H1 (cell line): ENCODE data around the gene DCTN2. TPM values are rescaled to one million over a fixed set of nuclear protein-coding genes. Genes with fewer than 3 reads are reported as not detected.

Experiments
- CTCF ChIA-PET: fragments of 300-600 bp; sonication (Branson Sonifier 250); formaldehyde crosslinking; loops from one replicate; lab custom pipeline; 2021; ENCODE audit not compliant: partially characterized antibody; lab: Charles Lee
- POLR2A ChIA-PET: fragments of 300-600 bp; sonication (Branson Sonifier 250); formaldehyde crosslinking; loops from one replicate; lab custom pipeline; 2021; ENCODE audit warnings: inconsistent platforms; ENCODE audit not compliant: partially characterized antibody; lab: Charles Lee
- DNase-seq, 2 experiments: peaks; one replicate each; pipeline versions ENCODE4 v3.0.0 to v3.0.0-alpha.2; 2010 to 2022; ENCODE audit warnings: low spot score in 2 of 2, low read depth in 1 of 2, mixed read lengths in 1 of 2
- FAIRE-seq: peaks from 2 replicates; lab custom pipeline; 2011; peaks lifted over from hg19 to GRCh38; lab: Jason Lieb, UNC
- H2AFZ ChIP-seq: 2 replicates; pipeline ENCODE4 v1.8.1; 2012; ENCODE audit warnings: low read length, inconsistent platforms
- H2AK5ac ChIP-seq: 2 replicates; pipeline ENCODE4 v1.6.1; 2013; ENCODE audit warnings: low read depth, low read length
- H2BK120ac ChIP-seq: replicated peaks from 2 replicates; pipeline ENCODE3; 2013; ENCODE audit warnings: low read depth, low read length, inconsistent platforms
- H2BK12ac ChIP-seq: 2 replicates; pipeline ENCODE4 v1.6.1; 2013; ENCODE audit warnings: low read depth, low read length
- H2BK15ac ChIP-seq: 2 replicates; pipeline ENCODE4 v1.6.1; 2013; ENCODE audit warnings: low read length
- H2BK20ac ChIP-seq: 2 replicates; pipeline ENCODE4 v1.6.1; 2013; ENCODE audit warnings: low read length
- H2BK5ac ChIP-seq: 2 replicates; pipeline ENCODE4 v1.6.1; 2013; ENCODE audit warnings: low read depth, low read length
- H3K14ac ChIP-seq: 2 replicates; pipeline ENCODE4 v1.6.1; 2013; ENCODE audit warnings: inconsistent platforms; ENCODE audit not compliant: insufficient read length
- H3K18ac ChIP-seq: 2 replicates; pipeline ENCODE4 v1.6.1; 2013; ENCODE audit warnings: low read length; ENCODE audit errors: extremely low read depth
- H3K23ac ChIP-seq: 2 replicates; pipeline ENCODE4 v1.6.1; 2013; ENCODE audit warnings: inconsistent platforms; ENCODE audit not compliant: insufficient read length
- H3K23me2 ChIP-seq: 2 replicates; pipeline ENCODE4 v1.6.1; 2013; ENCODE audit warnings: low read depth, low read length
- H3K27ac ChIP-seq: 2 replicates; pipeline ENCODE4 v1.6.1; 2011; ENCODE audit warnings: low read depth, low read length, inconsistent platforms
- H3K27me3 ChIP-seq, 4 experiments: replicated peaks in 1 of 4; 1 replicate in 1 of 4; 2 replicates in 3 of 4; pipeline versions ENCODE4 v1.6.1 to v1.8.1; 2011 to 2013; ENCODE audit warnings: low read length in 3 of 4, mild to moderate bottlenecking in 3 of 4, inconsistent platforms in 2 of 4, mixed read lengths in 2 of 4, moderate library complexity in 1 of 4; ENCODE audit not compliant: control insufficient read depth in 3 of 4, insufficient read depth in 3 of 4; ENCODE audit errors: extremely low read depth in 1 of 4
- H3K36me3 ChIP-seq, 4 experiments: 2 replicates each; pipeline versions ENCODE4 v1.6.1 to v1.8.1; 2011 to 2013; ENCODE audit warnings: mild to moderate bottlenecking in 4 of 4, low read length in 3 of 4, moderate library complexity in 2 of 4, control low read depth in 1 of 4, inconsistent platforms in 1 of 4; ENCODE audit not compliant: insufficient read depth in 4 of 4, control insufficient read depth in 2 of 4
- H3K4ac ChIP-seq: replicated peaks from 2 replicates; pipeline ENCODE3; 2013; ENCODE audit warnings: low read length, low read depth, mixed read lengths, inconsistent platforms; ENCODE audit not compliant: insufficient read length
- H3K4me1 ChIP-seq, 4 experiments: replicated peaks in 1 of 4; 1 replicate in 1 of 4; 2 replicates in 3 of 4; pipeline versions ENCODE4 v1.6.1 to v1.8.1; 2011 to 2013; ENCODE audit warnings: low read length in 3 of 4, inconsistent platforms in 2 of 4, mixed read lengths in 1 of 4; ENCODE audit not compliant: insufficient read depth in 4 of 4, control insufficient read depth in 3 of 4
- H3K4me2 ChIP-seq, 2 experiments: 2 replicates each; pipeline versions ENCODE4 v1.6.1 to v1.8.1; 2011 to 2013; ENCODE audit warnings: low read depth in 2 of 2, low read length in 2 of 2, control low read depth in 1 of 2, inconsistent platforms in 1 of 2, mild to moderate bottlenecking in 1 of 2; ENCODE audit not compliant: insufficient read depth in 1 of 2
- H3K4me3 ChIP-seq, 4 experiments: fragments of 200-600, 300-600 bp in 1 of 4; sonication (generic), shearing (Covaris generic), sonication (Bioruptor Twin) in 1 of 4; 2 replicates each; pipeline versions ENCODE4 v1.5.1 to v1.8.1; 2011 to 2016; ENCODE audit warnings: low read length in 4 of 4, low read depth in 3 of 4, control low read depth in 2 of 4, inconsistent platforms in 2 of 4, mild to moderate bottlenecking in 2 of 4, mixed read lengths in 1 of 4, moderate library complexity in 1 of 4; ENCODE audit not compliant: insufficient read depth in 2 of 4; ENCODE audit errors: extremely low read depth in 1 of 4
- H3K56ac ChIP-seq: replicated peaks from 2 replicates; pipeline ENCODE3; 2013; ENCODE audit warnings: low read depth, mild to moderate bottlenecking, mixed read lengths, low read length, inconsistent platforms; ENCODE audit not compliant: insufficient read length
- H3K79me1 ChIP-seq: 2 replicates; pipeline ENCODE4 v1.6.1; 2013; ENCODE audit warnings: low read depth, low read length, control low read depth
- H3K79me2 ChIP-seq, 2 experiments: 2 replicates each; pipeline versions ENCODE4 v1.6.1 to v1.8.1; 2012 to 2013; ENCODE audit warnings: low read length in 2 of 2, mild to moderate bottlenecking in 2 of 2, inconsistent platforms in 1 of 2; ENCODE audit not compliant: insufficient read depth in 2 of 2, control insufficient read depth in 1 of 2
- H3K9ac ChIP-seq, 4 experiments: replicated peaks in 1 of 4; 1 replicate in 1 of 4; 2 replicates in 3 of 4; pipeline versions ENCODE4 v1.6.1 to v1.8.1; 2011 to 2013; ENCODE audit warnings: low read depth in 3 of 4, low read length in 3 of 4, control low read depth in 2 of 4, mild to moderate bottlenecking in 2 of 4, moderate library complexity in 2 of 4, inconsistent platforms in 1 of 4; ENCODE audit errors: extremely low read depth in 1 of 4
- H3K9me3 ChIP-seq, 2 experiments: 2 replicates each; pipeline versions ENCODE4 v1.6.1 to v1.8.1; 2012 to 2013; ENCODE audit warnings: mild to moderate bottlenecking in 2 of 2, moderate library complexity in 2 of 2, control low read depth in 1 of 2, inconsistent platforms in 1 of 2, low read depth in 1 of 2, low read length in 1 of 2, mixed read lengths in 1 of 2; ENCODE audit not compliant: insufficient read depth in 2 of 2
- H4K20me1 ChIP-seq, 2 experiments: replicated peaks in 1 of 2; 2 replicates each; pipeline versions ENCODE3 to v1.8.1; 2011 to 2013; ENCODE audit warnings: inconsistent platforms in 2 of 2, low read length in 2 of 2, mild to moderate bottlenecking in 1 of 2; ENCODE audit not compliant: insufficient read depth in 2 of 2, control insufficient read depth in 1 of 2
- H4K5ac ChIP-seq: 2 replicates; pipeline ENCODE4 v1.6.1; 2013; ENCODE audit warnings: low read length, low read depth, mixed read lengths, inconsistent platforms; ENCODE audit not compliant: insufficient read length
- H4K8ac ChIP-seq: 2 replicates; pipeline ENCODE4 v1.8.0; 2013; ENCODE audit warnings: mild to moderate bottlenecking, moderate library complexity, low read length, inconsistent platforms; ENCODE audit not compliant: insufficient read depth; ENCODE audit errors: extremely low read depth
- H4K91ac ChIP-seq: replicated peaks from 2 replicates; pipeline ENCODE3; 2013; ENCODE audit warnings: low read length, mixed read lengths, inconsistent platforms; ENCODE audit not compliant: insufficient read length
- BACH1 ChIP-seq: IDR thresholded peaks from 2 replicates; pipeline ENCODE4 v1.6.1; 2012; ENCODE audit warnings: low read length, improper control_type of control experiment
- HDAC6 ChIP-seq: IDR thresholded peaks from one replicate; pipeline ENCODE4 v1.7.1; 2012; ENCODE audit warnings: low read depth, mild to moderate bottlenecking, inconsistent platforms, low read length, moderate library complexity
- TAF1 ChIP-seq: IDR thresholded peaks from 2 replicates; pipeline ENCODE4 v1.6.1; 2011; ENCODE audit warnings: mild to moderate bottlenecking, low read depth, low read length
- WGBS, 2 experiments: shearing (Covaris generic) in 1 of 2; methylation state at CpG; one replicate each; pipeline versions ENCODE4 v1.1.6 to v1.1.7; 2013 to 2015; ENCODE audit warnings: low lambda C conversion rate in 2 of 2, mixed read lengths in 2 of 2, inconsistent platforms in 1 of 2, low coverage in 1 of 2, missing lambda C conversion rate in 1 of 2; ENCODE audit not compliant: insufficient replicate concordance in 2 of 2, insufficient coverage in 1 of 2, insufficient read length in 1 of 2; ENCODE audit errors: extremely low coverage in 1 of 2, missing lambda C conversion rate in 1 of 2; 5-methylcytosine and 5-hydroxymethylcytosine counted together
- polyA plus RNA-seq, 7 experiments: library from polyadenylated mRNA; depleted of rRNA in 3 of 7; stranded (reverse) in 5 of 7; unstranded in 2 of 7; fragments of >200 nt in 5 of 7; fragments of 200-250 nt in 2 of 7; gene quantifications; 1 replicate in 5 of 7; 2 replicates in 1 of 7; 4 replicates in 1 of 7; pipeline versions ENCODE4 v1.2.1 to v1.2.3, GENCODE V29; 2011 to 2013; ENCODE audit warnings: missing spikeins in 2 of 7, mixed read lengths in 2 of 7
- total RNA-seq: library from RNA; stranded (reverse); fragmentation: NEBNext Ultra II Directional; extraction: Animal tissue kit (Norgen Biotek cat#: 25700); gene quantifications from 2 replicates; pipeline ENCODE4 v1.2.1, GENCODE V29; 2021
- TF ChIP-seq, protein P1 (sequence below), 3 experiments: IDR thresholded peaks; 1 replicate in 2 of 3; 2 replicates in 1 of 3; pipeline versions ENCODE4 v1.5.1 to v1.6.1; 2011; ENCODE audit warnings: low read length in 3 of 3, mild to moderate bottlenecking in 3 of 3, inconsistent platforms in 2 of 3, low read depth in 1 of 3, moderate library complexity in 1 of 3; ENCODE audit not compliant: insufficient read depth in 1 of 3; ENCODE audit errors: control extremely low read depth in 1 of 3
- TF ChIP-seq, protein P2 (sequence below): IDR thresholded peaks from 2 replicates; pipeline ENCODE4 v1.6.1; 2012; ENCODE audit warnings: low read length, inconsistent platforms

Gene DCTN2
- total and polyA plus RNA-seq, 2 of the 8 experiments (the other 6 are each of a cell fraction or from before 2014, with no cell fraction given) = 90.3 to 91.9 TPM

GRCh38 chr12:57590864-57591781, 44.1 kb upstream of the DCTN2 start, which contains the start of gene PIP4K2C:
PIP4K2C (plus strand) TSS chr12:57591192; CDS start chr12:57591290, 98 bp downstream.
- H4K91ac ChIP-seq = no peak within 1 kb of the TSS
- H3K9me3 ChIP-seq = no peaks in the 10 kb centered on the region
- peak within 1 kb of the TSS; percentile 61 to 77 (median 69) for H3K9ac ChIP-seq
- 2% methylated on average over 69 of the region's 69 CpGs; no CpG with 5 or more reads in 1 of the 2 experiments for WGBS, 2 experiments
- H2BK20ac ChIP-seq = no peak within 1 kb of the TSS
- H3K56ac ChIP-seq = peak within 1 kb of the TSS; percentile 75
- no peak for FAIRE-seq
- H4K5ac ChIP-seq = peak within 1 kb of the TSS; percentile 28
- peaks cover 2 to 4% of the 10 kb centered on the region in 2 experiments for H4K20me1 ChIP-seq
- 0 out of 2 replicates have a peak, but pooled peaks cover 3% of the 10 kb centered on the region for H3K79me1 ChIP-seq
- H3K18ac ChIP-seq = peak within 1 kb of the TSS; percentile 75
- H3K27ac ChIP-seq = peak within 1 kb of the TSS; percentile 26; the same call in 1 of the 2 replicates
- no peak within 1 kb of the TSS for H2BK12ac ChIP-seq
- peaks cover 5 to 20% of the 10 kb centered on the region in 2 experiments; a peak in 3 of 4 replicates for H3K79me2 ChIP-seq
- peaks cover 2 to 7% (median 3%) of the 10 kb centered on the region in 4 experiments; a peak in 6 of 7 replicates for H3K4me1 ChIP-seq
- ChIA-PET CTCF (interaction anchor here (0.6 to 6.1 kb wide), 16 partner anchors 9 to 166 kb away, joined by 3 to 40 read pairs (median 4); partner anchors contain the start of genes B4GALNT1, DTX3 and OS9), POLR2A (interaction anchor here (0.5 to 6.2 kb wide), 15 partner anchors 9 to 145 kb away, joined by 3 to 60 read pairs (median 4); partner anchors contain the start of genes ARHGEF25, B4GALNT1, DDIT3 and DTX3)
- H3K4me3 ChIP-seq = peak within 1 kb of the TSS; percentile 72 to 95 (median 80)
- DNase-seq = peak; percentile 81 to 90
- H2AFZ ChIP-seq = peak within 1 kb of the TSS; percentile 66
- H2AK5ac ChIP-seq = no peak within 1 kb of the TSS
- peaks cover 0 to 8% (median 4%) of the 10 kb centered on the region in 4 experiments; a peak in 2 of 8 replicates for H3K36me3 ChIP-seq
- peak within 1 kb of the TSS; percentile 47 for H2BK120ac ChIP-seq
- peak within 1 kb of the TSS; percentile 81; the same call in 1 of the 2 replicates for H2BK5ac ChIP-seq
- H3K4ac ChIP-seq = no peak within 1 kb of the TSS
- H3K23ac ChIP-seq = no peak within 1 kb of the TSS
- no peak within 1 kb of the TSS for H3K14ac ChIP-seq
- H4K8ac ChIP-seq = peak within 1 kb of the TSS; percentile 94
- H3K27me3 ChIP-seq = no peaks in the 10 kb centered on the region
- peak within 1 kb of the TSS; percentile 83 for H3K4me2 ChIP-seq
- H2BK15ac ChIP-seq = no peak within 1 kb of the TSS
- H3K23me2 ChIP-seq = peaks cover 15% of the 10 kb centered on the region; the same call in 1 of the 2 replicates
- TF ChIP-seq BACH1 = 0 out of 2 replicates have a peak, but pooled peaks have one; percentile 4
- TF ChIP-seq, protein P1, sequence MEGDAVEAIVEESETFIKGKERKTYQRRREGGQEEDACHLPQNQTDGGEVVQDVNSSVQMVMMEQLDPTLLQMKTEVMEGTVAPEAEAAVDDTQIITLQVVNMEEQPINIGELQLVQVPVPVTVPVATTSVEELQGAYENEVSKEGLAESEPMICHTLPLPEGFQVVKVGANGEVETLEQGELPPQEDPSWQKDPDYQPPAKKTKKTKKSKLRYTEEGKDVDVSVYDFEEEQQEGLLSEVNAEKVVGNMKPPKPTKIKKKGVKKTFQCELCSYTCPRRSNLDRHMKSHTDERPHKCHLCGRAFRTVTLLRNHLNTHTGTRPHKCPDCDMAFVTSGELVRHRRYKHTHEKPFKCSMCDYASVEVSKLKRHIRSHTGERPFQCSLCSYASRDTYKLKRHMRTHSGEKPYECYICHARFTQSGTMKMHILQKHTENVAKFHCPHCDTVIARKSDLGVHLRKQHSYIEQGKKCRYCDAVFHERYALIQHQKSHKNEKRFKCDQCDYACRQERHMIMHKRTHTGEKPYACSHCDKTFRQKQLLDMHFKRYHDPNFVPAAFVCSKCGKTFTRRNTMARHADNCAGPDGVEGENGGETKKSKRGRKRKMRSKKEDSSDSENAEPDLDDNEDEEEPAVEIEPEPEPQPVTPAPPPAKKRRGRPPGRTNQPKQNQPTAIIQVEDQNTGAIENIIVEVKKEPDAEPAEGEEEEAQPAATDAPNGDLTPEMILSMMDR (IDR thresholded peaks at IDR 0.05; ENCODE audit: control extremely low read depth in 1 of 3, insufficient read depth in 1 of 3, low read depth in 1 of 3, low read length in 3 of 3) = no peak; a peak in 1 of 4 replicates
- TF ChIP-seq HDAC6 = no peak
- TF ChIP-seq, protein P2, sequence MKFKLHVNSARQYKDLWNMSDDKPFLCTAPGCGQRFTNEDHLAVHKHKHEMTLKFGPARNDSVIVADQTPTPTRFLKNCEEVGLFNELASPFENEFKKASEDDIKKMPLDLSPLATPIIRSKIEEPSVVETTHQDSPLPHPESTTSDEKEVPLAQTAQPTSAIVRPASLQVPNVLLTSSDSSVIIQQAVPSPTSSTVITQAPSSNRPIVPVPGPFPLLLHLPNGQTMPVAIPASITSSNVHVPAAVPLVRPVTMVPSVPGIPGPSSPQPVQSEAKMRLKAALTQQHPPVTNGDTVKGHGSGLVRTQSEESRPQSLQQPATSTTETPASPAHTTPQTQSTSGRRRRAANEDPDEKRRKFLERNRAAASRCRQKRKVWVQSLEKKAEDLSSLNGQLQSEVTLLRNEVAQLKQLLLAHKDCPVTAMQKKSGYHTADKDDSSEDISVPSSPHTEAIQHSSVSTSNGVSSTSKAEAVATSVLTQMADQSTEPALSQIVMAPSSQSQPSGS = no peak
- peak; percentile 72 for TF ChIP-seq TAF1
